SIG-M5 (cell line): ENCODE data around the gene E2F4.

Experiments
- DNase-seq: peaks from one replicate; lab custom pipeline; 2025; lab: John Stamatoyannopoulos, UW

The E2F4 gene

DNA sequence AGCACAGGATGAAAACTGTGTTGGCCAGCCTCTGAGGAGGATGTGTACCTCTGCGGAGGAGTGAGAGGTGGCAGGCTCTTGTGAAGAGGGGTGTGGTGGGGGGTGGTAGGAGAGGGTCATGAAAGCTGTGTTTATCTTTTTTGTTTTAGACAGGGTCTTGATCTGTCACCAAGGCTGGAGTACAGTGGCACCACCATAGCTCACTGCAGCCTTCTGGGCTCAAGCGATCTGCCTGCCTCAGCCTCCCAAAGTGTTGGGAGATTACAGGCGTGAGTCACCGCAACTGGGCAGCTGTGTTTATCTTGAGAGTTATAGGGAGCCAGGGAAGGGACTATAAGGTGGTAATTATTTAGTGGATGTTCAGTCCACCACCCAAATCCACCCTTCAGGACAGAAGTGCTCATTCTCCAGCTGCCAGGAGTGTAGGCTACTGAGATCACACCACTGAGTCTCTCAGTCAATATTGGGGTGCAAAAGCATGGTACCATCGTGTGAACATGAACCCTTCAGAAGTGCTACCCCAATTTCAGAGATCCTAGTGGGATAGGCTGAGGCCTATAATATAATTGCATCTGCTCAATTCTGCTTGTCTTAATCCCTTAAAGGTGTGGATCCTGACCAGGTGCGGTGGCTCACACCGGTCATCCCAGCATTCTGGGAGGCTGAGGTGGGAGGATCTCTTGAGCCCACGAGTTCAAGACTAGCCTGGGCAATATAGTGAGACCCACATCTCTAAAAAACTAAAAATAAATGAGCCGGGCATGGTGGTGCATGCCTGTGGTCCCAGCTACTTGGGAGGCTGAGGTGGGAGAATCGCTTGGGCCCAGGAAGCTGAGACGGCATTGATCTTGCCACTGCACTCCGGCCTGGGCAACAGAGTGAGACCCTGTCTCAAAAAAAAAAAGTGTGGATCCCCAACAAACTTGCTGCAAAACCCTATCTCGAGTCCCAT lies 1.2 kb upstream of the E2F4 start:
- DNase-seq, result no peak

- no peak for DNase-seq
Measured at GRCh38 chr16:67191411-67191994, 452 bp upstream of the E2F4 start.

DNA sequence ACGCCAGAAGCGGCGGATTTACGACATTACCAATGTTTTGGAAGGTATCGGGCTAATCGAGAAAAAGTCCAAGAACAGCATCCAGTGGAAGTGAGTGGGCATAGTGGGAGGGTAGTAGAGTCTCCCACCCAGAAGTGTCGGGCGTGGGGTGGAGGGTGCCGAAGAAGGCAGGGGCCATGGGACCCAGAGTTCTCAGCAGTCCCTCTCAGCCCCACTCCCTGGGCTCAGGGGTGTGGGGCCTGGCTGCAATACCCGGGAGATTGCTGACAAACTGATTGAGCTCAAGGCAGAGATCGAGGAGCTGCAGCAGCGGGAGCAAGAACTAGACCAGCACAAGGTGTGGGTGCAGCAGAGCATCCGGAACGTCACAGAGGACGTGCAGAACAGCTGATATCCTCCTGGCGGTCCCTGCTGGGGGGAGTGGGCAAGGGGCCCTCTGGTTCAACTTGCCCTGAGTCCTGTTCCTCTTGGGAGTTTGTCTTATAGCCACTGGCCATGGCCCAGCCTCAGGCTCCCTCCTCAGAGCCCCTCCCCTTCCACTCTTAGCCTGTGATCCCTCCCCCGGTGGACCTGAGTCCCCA lies 916 bp downstream of the E2F4 start:
- no peak for DNase-seq

DNA sequence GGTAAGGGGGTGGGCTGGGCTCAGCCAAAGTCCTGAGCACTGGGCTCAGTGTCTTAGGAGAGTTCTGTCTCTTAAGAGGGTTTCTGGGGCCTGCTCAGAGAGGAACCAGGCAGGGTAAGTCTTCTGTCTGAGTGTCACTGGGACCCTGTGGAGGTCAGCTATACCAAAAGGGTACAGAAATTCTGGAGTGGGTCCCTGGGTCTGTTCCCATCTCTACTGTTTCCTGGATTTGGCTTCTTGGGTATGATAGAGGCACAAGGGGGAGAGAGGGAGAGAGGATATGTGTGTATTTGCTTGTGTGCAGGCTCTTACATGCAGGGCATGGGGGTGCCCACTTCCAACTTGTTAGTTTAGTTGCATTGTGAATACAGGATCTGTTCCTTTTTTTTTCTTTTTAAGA lies 1.6 kb downstream of the E2F4 start:
- no peak for DNase-seq

GRCh38 chr16:67194260-67194659 lies 2.3 kb downstream of the E2F4 start:
- DNase-seq, result no peak

GRCh38 chr16:67195676-67196075 lies 3.7 kb downstream of the E2F4 start:
- DNase-seq, result no peak

- no peak for DNase-seq
Measured at GRCh38 chr16:67196881-67197280, 4.9 kb downstream of the E2F4 start.

GRCh38 chr16:67197704-67198103 lies 5.7 kb downstream of the E2F4 start:
- no peak for DNase-seq

DNA sequence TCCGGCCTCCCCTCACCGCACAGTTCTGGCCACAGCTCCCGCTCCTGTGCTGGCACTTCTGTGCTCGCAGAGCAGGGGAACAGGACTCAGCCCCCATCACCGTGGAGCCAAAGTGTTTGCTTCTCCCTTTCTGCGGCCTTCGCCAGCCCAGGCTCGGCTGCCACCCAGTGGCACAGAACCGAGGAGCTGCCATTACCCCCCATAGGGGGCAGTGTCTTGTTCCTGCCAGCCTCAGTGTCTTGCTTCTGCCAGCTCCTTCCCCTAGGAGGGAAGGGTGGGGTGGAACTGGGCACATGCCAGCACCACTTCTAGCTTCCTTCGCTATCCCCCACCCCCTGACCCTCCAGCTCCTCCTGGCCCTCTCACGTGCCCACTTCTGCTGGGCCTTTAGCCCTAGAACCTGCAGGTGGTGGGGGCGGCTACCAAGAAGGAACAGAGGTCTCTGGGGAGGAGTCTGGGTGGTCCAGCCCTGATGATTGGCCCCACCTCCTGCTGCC lies 6.3 kb downstream of the E2F4 start:
- no peak for DNase-seq

GRCh38 chr16:67199011-67199807 lies 7.3 kb downstream of the E2F4 start, which contains the start of gene ELMO3:
Gene ELMO3, plus strand, starts transcription at chr16:67199131. Its CDS starts 196 bp downstream, at chr16:67199327.
- DNase-seq, result no peak

DNA sequence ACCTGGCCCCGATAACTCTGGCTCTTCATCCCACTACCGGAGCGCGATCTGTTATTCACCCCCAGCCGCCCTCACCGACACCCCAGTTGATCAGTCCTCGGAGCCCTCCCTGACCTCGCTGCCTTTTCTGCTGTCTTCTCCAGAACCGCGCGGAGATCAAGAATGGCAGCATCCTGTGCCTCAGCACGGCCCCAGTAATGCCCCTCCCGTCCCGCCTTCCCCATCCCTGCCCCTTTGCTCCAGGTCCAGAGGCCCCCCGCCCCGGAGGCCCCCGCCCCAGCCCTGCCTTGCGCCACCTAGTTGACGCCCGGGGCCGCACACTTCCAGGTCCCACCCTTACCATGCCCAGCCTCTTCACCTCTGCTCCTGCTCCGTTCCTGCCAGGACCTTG lies 7.8 kb downstream of the E2F4 start:
- DNase-seq, result no peak

- DNase-seq, result no peak
Measured at GRCh38 chr16:67200491-67200890, 8.5 kb downstream of the E2F4 start.

DNA sequence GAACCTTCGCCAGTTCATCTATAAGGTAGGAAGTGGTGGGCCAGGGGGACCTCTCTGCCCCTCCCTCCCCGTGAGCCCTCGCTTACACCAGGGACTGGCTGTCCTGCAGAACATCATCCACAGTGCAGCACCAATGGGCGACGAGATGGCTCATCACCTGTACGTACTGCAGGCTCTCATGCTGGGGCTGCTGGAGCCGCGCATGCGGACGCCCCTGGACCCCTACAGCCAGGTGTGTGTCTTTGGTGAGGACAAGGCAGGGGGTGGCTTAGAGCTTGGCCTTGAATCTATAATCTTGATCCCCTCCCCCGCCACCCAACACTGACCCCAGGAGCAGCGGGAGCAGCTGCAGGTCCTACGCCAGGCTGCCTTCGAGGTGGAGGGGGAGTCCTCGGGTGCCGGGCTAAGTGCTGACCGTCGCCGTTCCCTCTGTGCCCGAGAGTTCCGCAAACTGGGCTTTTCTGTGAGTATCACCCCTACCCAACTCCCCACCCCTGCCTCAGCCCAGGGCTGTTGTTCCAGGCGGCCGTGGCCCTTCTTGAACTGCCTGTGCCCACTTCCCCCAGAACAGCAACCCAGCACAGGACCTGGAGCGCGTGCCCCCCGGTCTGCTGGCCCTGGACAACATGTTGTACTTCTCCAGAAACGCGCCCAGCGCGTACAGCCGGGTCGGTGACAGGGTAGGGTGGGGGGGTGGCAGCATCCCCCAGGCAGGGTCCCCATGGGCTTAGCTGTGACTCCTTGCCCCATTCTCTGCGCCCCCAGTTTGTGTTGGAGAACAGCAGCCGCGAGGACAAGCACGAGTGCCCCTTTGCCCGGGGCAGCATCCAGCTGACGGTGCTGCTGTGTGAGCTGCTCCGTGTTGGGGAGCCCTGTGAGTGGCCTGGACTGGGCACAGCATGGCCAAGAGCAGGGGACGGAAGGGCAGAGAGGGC lies 9.7 kb downstream of the E2F4 start:
- DNase-seq, result no peak

DNA sequence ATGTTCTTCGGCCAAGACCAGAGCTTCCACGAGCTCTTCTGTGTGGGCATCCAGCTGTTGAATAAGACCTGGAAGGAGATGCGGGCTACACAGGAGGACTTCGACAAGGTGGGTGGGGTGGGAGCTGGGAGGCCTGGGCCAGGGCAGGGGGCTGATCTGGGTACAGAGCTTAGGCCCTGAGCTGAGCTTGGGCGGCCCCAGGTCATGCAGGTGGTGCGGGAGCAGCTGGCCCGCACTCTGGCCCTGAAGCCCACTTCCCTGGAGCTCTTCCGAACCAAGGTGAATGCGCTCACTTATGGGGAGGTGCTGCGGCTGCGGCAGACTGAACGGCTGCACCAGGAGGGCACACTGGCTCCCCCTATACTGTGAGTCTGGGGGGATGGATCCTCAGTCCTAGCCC lies 10.5 kb downstream of the E2F4 start:
- no peak for DNase-seq

- no peak for DNase-seq
Measured at GRCh38 chr16:67202956-67203493, 11.1 kb downstream of the E2F4 start.

DNA sequence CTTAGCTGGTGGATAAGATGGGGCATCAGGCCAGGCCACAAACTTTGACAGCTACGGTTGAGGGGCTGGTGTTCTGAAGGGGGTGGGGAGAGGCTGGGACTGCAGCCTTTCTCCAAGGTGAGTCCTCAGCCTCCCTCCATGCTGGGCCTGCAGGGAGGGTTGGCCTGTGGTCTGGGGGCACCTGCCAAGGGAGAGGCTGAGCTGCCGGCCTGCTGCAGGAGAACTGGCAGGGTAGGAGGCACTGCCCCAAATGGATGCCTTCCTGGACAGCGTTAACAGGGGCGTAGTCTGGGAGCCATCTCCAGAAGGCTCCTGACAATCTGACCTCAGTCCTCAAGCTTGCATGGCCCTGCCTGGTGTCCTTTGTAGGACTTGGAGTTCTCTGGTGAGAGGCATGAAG lies 12.1 kb downstream of the E2F4 start:
- no peak for DNase-seq

DNA sequence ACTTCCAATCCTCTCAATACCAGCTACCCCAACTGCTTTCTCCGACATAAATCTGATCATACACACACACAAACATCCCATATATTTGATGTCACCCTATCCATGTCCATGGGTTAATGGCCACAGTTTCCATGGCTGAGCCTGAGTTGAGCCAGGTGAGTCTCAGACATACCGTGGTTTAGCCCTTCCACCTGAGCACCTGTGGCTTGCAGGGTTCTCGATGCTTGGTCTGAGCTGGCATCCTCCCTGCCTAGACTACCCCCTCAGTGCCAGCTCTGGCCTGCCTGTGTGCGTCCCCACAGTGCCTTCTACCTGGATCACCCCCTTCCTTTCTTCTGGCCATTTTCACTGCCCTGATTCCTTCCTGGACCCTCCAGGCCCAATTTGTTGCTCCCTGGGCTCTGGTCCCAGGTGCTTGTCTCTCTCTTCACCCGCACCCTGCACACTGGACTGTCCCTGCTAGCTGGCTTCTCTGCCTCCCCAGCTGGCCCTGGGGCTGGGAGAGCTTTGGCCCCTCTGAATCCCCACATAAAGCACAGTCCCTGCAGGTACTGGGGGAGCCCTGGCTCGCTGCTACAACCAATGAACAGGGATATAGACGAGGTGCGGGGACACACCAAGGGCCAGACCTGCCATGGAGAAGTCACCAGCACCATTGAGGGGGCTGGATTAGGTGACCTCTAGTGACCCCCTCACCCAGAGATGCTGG lies 14.3 kb downstream of the E2F4 start:
- no peak for DNase-seq

- DNase-seq, result no peak
Measured at GRCh38 chr16:67206838-67207248, 14.9 kb downstream of the E2F4 start.

DNA sequence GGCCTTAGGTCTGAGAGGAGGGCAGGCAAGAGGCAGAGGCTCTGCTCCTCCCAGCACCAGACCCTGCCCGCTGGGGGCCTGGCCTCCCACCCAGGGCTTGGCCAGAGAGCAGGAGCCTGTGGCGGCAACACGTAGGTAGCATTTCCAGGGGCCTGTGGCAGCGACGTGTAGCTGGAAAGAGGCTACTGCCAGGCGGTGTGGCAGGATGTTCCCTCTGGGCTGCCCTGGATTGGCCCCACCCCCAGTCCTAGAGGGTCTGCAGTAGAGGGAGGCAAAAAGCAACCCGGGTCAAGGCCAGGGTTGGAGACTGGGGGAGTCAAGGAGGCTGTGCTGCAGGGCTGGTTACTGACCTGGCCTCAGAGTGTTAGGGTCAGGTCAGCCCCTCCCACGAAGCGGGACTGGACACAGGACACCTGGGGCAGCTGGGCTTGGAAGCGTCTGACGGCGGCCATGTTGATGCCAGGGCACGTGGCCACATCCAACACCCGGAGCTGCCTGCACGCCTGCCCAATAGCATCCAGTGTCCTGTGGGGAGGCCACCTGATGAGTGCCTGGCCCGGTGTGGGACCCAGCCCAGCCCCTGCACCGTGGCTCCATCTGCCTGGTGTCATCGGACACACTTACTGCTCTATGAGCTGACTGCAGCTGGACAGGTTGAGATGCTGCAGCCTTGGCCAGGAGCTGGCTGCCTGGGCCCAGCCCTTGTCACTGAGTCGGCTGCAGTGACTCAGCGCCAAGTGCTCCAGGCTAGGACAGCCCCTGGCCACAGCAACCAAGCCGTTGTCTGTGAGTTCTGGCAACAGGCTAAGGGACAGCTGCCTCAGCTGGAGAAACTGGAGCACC lies 15.5 kb downstream of the E2F4 start:
- no peak for DNase-seq
